Measurements from ENCODE around the gene TBC1D10A.

TBC1D10A gene

DNA sequence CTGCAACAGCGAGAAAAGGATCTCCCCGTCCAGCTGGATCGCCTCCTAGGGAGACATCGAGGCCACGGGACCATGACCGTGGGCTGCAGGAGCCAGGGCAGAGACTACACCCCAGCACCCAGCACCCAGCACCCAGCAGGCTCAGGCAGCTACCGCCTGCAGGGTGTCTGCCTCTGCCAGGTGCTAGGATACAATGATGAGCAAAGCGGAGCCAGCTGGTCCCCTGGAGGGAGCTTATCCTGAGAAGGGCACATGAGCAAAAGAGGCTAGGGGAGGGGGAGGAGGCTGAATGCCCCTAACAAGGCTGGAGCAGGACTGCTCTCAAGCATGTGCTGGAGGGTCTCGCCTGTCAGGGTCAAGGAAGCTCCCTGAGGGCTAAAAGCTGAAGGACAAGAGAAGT lies 32.7 kb downstream of the TBC1D10A start:
- TF ChIP-seq, protein P1, sequence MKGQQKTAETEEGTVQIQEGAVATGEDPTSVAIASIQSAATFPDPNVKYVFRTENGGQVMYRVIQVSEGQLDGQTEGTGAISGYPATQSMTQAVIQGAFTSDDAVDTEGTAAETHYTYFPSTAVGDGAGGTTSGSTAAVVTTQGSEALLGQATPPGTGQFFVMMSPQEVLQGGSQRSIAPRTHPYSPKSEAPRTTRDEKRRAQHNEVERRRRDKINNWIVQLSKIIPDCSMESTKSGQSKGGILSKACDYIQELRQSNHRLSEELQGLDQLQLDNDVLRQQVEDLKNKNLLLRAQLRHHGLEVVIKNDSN (IDR thresholded peaks at IDR 0.05), result no peak
- no peak for TF ChIP-seq YY1 (IDR thresholded peaks at IDR 0.05; ENCODE audit: low read depth)
- no peak for TF ChIP-seq EP300 (IDR thresholded peaks at IDR 0.05; ENCODE audit: borderline replicate concordance)
- TF ChIP-seq ZBTB7A (IDR thresholded peaks at IDR 0.05; ENCODE audit: low read depth), result no peak
- no peak for TF ChIP-seq FOXM1 (IDR thresholded peaks at IDR 0.05; ENCODE audit: borderline replicate concordance, low read depth)
- TF ChIP-seq TCF12 (IDR thresholded peaks at IDR 0.05; ENCODE audit: low read depth), result no peak

GRCh38 chr22:30293026-30293425 lies 33.7 kb downstream of the TBC1D10A start:
- no peak for TF ChIP-seq TCF12 (IDR thresholded peaks at IDR 0.05; ENCODE audit: low read depth)
- TF ChIP-seq NFIC (IDR thresholded peaks at IDR 0.05), result no peak
- TF ChIP-seq TAF1 (IDR thresholded peaks at IDR 0.05; ENCODE audit: low read depth), result no peak

DNA sequence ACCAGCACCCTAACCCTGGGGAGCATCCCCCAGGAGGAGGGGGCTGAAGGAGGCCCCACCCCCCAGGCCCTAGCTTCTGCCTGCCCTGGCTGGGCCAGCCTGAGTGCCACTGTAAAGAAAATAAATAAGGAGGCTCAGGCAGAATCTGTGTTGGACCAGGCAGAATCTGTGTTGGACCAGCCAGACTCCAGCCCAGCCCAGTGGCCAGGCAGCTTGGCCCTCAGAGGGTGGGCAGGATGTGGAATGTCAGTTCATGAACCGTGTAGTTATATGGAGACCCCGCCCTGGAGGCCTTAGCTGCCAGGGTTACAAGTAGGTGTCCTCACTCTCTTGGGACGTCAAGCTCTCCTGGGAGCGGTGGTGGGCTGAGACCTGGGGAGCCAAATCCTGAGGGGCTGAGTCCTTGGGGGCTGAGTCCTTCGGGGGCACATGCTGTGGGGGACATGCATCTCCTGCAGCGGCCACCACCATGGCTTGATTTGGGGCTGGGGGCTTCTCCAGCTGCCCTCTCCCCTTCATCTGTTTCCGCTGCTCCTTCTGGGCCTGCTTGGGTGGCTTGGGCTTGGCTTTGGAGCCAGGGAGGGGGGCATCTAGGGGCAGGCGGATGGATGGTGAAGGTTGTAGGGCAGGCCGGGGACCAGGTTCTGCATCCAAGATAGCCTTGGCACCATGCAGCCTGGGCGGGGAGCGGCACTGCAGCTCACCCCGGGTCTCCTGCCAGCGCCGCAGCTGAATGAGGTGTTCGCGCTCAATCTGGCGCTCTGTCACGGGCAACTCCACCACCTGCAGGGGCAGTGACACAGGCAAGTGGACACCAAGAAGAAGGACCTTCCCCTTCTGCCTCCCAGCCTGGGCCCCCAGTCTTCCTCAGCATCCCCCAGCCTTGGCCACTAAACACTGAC lies 34.4 kb downstream of the TBC1D10A start:
- TF ChIP-seq RAD21 (IDR thresholded peaks at IDR 0.05; ENCODE audit: low read depth) (no peak), EGR1 (IDR thresholded peaks at IDR 0.05) (no peak), FOXM1 (IDR thresholded peaks at IDR 0.05; ENCODE audit: borderline replicate concordance, low read depth) (no peak), TAF1 (IDR thresholded peaks at IDR 0.05; ENCODE audit: low read depth) (no peak), CEBPB (IDR thresholded peaks at IDR 0.05) (no peak), EP300 (IDR thresholded peaks at IDR 0.05; ENCODE audit: borderline replicate concordance) (no peak), YY1 (IDR thresholded peaks at IDR 0.05; ENCODE audit: low read depth) (no peak), REST (IDR thresholded peaks at IDR 0.05; ENCODE audit: low read depth) (no peak), TCF12 (IDR thresholded peaks at IDR 0.05; ENCODE audit: low read depth) (no peak), TEAD4 (IDR thresholded peaks at IDR 0.05) (no peak), ZBTB7A (IDR thresholded peaks at IDR 0.05; ENCODE audit: low read depth) (no peak), CREB1 (IDR thresholded peaks at IDR 0.05; ENCODE audit: low read depth) (no peak), NFIC (IDR thresholded peaks at IDR 0.05) (no peak)
- TF ChIP-seq, protein P2, sequence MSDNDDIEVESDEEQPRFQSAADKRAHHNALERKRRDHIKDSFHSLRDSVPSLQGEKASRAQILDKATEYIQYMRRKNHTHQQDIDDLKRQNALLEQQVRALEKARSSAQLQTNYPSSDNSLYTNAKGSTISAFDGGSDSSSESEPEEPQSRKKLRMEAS (IDR thresholded peaks at IDR 0.05), result no peak
- TF ChIP-seq, protein P1 (IDR thresholded peaks at IDR 0.05), result no peak

GRCh38 chr22:30291058-30291892 lies 35.5 kb downstream of the TBC1D10A start:
- TF ChIP-seq RAD21 (IDR thresholded peaks at IDR 0.05; ENCODE audit: low read depth) (peak; percentile 33; the same call in 1 of the 2 replicates), NFIC (IDR thresholded peaks at IDR 0.05) (peak; percentile 96), ZBTB7A (IDR thresholded peaks at IDR 0.05; ENCODE audit: low read depth) (peak; percentile 75; the same call in 1 of the 2 replicates), CREB1 (IDR thresholded peaks at IDR 0.05; ENCODE audit: low read depth) (no peak), YY1 (IDR thresholded peaks at IDR 0.05; ENCODE audit: low read depth) (peak; percentile 60; the same call in 1 of the 2 replicates), TCF12 (IDR thresholded peaks at IDR 0.05; ENCODE audit: low read depth) (peak; percentile 75), REST (IDR thresholded peaks at IDR 0.05; ENCODE audit: low read depth) (no peak), EP300 (IDR thresholded peaks at IDR 0.05; ENCODE audit: borderline replicate concordance) (0 out of 2 replicates have a peak, but pooled peaks have one; percentile 67), TEAD4 (IDR thresholded peaks at IDR 0.05) (peak; percentile 56)
- TF ChIP-seq, protein P1 (IDR thresholded peaks at IDR 0.05), result 0 out of 2 replicates have a peak, but pooled peaks have one; percentile 24
- TF ChIP-seq, protein P2 (IDR thresholded peaks at IDR 0.05), result no peak
